SW480 (cell line): Measurements from ENCODE around the gene PTPRH.
"Not testable (repeated sequence)": the region's sequence is repeated elsewhere in the genome, so short reads cannot be mapped to it uniquely, and the experiment has no call there.

Source experiments
- DNase-seq: peaks from one replicate; pipeline ENCODE4 v3.0.0-alpha.2; 2016; ENCODE audit warnings: low spot score

Gene PTPRH

DNA sequence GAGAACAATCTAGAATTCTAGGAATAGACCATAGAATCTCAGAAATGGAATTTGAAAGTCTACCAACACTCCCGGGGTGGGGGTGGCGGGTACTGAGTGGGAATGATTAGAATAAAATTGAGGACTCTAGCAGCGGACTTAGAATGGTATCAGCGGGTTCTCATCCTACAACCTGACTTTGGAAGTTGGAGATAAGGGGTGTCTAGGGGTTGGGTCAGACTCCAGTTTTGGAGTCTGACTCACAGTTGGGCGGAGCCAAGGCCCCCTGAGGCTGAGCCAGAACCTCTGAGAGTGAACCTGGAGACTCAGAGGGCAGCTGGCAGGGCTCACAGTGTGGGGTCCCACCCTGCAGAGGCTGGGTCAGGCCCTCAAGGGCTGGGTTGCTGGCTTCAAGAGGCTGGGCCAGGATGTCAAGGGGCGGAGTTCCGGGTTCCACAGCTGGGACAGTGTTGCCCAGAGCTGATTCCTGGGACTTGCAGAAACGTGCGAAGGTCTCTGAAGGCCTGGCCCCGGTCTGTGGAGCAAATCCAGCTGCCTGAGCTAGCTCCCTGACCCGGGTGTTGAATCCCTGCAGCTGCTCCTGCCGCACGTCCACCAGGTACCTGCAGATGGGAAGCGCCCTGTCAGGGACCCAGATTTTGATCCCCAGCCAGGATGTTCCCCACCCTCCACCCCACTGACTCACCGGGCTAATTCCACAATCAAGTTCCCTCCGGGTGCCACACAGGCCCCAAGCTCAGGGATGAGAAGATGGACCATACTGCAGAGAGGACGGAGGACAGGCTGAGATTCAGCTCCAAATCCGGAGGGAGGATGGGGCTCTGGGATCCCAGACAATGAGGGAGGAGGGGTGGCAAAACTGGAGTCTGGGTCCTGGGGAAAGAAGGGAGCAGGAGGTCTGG, 50.2 kb downstream of the PTPRH start:
- no peak for DNase-seq

DNA sequence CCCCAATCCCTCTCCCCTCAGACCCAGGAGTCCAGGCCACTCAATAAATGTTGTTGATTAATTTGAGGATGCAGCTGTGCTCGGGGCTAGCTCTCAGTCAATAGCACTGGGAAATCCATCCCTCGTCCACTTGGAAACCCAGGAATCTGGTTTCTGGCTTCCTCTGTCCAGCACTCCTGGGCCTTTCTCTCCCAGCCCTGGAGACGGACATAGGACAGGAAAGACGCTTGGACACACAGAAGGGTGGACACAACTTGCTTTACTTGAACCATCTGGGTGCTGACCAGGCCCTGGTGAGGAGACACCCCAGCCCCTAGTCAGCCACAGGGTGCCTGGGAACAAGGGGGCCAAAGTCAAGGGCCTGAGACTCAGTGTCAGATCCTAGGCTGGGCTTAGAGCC, 50.9 kb downstream of the PTPRH start:
- DNase-seq = no peak

DNA sequence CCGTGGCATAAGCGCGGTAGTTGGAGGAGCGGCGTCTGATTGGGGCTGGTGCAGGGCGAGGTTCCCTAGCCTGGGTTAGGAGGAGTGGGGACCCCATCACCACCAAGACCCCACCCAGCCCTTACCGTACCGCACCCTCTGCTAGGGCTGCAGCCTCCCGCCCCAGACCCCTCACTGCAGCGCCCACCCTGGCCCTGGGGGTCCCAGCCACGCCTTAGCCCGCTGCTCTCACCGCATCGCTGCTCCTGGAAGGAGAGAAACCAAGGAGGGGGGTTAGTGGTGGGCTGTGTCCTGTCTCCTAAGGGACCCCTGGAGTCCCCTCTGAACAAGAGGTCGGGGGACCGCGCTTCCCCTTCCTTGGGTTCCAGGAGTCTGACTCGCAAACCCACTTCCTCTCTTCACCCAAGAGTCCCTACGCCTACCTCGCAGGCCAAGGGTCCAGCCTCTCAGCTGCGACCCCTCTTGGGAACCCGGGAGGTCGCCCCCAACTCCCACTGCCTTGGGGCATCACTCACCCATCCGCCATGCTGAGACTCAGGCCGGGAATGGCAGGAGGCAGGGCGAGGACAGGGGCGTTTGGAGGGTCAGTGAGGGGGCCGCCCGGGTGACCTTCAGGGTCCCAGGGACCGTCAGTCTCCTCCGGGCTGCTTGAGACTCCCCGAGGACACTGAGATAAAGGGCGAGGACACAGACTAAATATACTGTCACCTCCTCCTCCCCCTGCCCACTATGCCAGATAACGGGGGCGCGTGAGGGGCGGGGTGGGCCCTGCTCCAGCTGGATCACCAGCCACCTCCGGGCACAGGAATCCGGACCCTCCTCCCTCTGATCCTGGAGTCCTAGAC, 52.0 kb downstream of the PTPRH start, which contains the start of gene TNNI3:
TNNI3 (minus strand) TSS at position 669 of the 845 bp plus-strand sequence; CDS start at position 526, 143 bp downstream.
- DNase-seq = no peak

DNA sequence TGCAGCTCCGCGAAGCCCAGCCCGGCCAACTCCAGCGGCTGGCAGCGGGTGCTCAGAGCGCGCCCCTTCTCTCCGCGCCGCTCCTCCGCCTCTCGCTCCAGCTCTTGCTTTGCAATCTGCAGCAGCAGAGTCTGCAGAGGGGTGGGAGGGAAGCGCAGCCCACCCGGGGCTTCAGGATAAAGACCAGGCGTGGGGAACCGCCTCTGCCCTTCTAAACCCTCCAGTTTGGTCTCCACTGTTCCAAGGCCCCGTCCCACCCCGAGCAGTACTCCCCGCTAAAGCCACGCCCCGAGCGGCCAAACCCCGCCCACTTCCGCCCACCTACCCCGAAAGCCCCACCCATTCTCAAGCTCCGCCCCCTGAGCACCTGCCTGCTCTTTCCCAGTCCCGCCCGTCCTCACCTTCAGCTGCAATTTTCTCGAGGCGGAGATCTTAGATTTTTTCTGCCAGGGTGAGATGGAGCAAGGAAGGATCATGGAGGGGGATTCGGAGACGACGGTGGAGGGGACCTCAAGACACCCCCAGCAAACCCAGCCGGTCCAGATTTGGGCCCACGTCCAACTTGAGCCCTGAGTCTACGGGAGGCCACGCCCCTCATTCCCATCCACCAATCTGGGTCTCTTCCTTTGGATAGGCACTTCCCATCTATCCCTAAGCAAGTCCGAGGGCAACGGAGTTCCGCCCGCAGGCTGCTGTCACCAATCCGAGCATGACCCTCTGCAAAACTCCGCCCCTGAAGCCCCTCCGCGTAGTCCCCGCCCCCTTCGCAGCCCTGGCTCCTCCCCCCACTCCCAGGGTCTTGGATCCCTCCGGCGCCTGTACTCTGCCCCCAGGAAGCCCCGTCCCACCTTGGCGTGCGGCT, 52.9 kb downstream of the PTPRH start:
- peak; percentile 97 for DNase-seq

GRCh38 chr19:55155784-55156183, 53.5 kb downstream of the PTPRH start:
- not testable (repeated sequence) for DNase-seq

DNA sequence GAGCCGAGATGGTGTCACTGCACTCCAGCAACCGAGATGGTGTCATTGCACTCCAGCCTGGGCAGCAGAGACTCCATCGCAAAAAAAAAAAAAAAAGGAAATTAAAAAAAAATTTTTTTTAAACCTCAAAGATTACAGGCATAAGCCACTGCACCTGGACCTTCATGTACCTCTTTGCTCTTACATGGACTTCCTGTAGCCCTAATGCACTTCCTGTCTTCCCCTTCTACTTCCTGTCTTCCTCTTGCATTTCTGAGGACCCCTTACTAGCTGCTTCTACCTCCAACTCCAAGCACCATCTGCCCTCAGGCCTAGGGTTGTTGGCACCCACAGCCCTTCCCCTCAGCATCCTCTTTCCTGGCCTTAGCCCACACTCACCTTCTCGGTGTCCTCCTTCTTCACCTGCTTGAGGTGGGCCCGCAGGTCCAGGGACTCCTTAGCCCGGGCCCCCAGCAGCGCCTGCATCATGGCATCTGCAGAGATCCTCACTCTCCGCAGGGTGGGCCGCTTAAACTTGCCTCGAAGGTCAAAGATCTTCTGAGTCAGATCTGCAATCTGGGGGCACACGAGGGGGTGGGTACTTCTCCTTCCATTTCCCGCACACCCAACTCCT, 55.5 kb downstream of the PTPRH start:
- DNase-seq = no peak

DNA sequence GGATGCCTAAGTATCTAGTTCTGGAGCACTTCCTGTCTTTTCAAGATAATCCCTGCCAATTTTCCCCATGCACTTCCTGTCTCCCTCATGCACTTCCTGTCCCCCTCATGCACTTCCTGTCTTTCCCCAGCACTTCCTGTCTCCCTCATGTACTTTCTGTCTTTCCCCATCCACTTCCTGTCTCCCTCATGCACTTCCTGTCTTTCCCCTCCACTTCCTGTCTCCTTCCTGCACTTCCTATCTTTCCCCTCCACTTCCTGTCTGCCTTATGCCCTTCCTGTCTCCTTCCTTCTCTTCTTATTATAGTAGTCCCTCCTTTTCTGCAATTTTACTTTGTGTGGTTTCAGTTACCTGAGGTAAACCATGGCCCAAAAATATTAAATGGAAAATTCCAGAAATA, 57.3 kb downstream of the PTPRH start:
- DNase-seq = no peak

DNA sequence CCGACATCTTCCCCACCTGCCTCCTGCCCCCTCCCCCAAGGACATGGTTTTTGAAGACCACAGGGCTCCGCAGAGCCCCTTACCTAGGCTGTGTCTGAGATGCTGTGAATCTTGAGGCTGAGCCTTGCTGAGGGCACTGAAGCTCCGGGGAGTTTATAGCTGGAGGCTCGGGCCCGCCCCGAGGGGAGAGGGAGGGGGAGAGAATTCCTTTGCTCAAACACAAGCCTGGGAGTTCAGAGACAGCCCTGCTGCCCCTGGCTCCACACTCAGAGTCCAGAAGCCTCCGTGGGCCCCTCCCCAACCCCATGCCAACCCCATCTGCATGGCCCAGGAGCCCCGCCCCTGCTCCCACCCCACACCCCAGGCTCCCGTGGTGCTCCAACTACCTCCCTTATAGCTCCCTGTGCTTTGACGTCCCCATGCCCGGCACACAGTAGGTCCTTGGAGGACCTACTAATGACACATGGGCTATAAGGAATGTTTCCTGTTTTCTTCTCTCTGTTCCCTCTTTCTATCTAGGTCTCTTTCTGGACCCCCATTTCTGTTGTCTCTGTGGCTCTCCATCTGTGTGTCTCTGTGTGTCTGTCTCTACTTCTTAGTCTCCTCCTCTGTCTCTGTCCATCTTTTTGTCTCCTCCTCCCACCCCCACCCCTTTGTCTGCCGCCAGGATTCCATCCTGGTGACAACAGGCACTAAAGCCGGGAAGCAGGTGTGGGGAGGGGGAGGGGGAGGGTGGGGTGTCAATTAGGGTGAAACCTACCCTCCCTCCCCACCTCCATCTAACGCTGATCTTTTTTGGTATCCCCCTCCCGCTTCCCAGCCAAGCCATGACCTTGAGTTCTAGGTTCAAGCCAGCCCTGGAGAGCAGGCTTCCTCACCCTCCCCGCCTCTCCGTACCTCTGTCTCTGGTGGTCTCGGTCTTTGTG, 60.0 kb downstream of the PTPRH start, which contains the start of gene TNNT1:
TNNT1 (minus strand) TSS at position 129 of the 926 bp plus-strand sequence. CDS start 2,049 bp downstream, outside the sequence.
- no peak for DNase-seq

DNA sequence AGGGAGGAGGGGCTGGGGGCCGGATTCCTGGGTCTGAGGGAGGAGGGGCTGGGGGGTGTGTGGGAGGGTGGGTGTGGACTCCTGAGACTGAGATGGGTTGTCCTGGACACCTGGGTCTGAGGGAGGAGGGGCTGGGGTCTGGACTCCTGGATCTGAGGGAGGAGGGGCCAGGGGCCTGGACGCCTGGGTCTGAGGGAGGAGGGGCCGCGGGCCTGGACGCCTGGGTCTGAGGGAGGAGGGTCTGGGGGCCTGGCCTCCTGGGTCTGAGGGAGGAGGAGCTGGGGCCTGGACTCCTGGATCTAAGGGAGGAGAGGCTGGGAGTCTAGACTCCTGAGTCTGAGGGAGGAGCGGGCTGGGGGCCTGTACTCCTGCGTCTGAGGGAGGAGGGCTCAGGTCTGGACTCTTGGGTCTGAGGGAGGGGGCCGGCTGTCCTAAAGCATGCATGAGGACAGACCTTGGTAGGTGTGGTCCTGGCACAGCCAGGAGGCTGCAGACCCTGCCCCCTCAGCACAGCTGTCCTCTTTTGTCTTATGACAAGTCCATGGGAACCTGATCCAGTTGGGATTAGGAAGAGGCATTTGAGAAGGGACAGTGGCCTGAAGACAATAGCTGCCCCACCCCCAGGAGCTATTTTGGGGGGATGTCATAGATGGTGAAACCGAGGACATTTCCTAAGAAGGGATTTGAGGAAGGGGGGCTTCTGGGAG, 61.6 kb downstream of the PTPRH start:
- no peak for DNase-seq

DNA sequence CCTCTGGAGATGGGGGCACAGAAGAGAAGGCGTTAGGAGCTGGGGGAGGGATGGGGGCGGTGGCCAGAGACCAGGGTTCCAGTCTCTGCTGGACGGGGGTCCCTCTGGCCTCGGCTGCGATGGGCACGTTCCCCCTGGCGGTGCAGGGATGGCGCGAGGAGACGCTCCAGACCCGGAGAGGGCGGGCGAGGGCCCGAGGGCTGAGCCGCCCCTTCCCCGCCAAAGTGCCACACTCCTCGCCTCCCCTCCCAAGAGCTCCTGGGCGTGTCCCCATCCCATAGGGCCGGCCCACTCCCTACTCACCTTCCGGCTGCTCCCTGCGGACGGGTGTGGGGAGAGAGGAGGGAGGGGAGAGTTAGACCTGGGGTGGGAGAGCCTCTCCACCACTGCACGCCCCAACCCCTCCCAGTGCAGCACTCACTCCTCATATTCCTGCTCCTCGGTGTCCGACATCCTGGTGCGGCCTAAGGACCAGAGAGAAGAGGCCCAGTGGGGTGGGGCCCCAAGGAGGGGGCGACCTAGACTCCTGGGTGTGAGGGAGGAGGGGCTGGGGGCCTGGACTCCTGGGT, 62.5 kb downstream of the PTPRH start:
- peak; percentile 88 for DNase-seq

DNA sequence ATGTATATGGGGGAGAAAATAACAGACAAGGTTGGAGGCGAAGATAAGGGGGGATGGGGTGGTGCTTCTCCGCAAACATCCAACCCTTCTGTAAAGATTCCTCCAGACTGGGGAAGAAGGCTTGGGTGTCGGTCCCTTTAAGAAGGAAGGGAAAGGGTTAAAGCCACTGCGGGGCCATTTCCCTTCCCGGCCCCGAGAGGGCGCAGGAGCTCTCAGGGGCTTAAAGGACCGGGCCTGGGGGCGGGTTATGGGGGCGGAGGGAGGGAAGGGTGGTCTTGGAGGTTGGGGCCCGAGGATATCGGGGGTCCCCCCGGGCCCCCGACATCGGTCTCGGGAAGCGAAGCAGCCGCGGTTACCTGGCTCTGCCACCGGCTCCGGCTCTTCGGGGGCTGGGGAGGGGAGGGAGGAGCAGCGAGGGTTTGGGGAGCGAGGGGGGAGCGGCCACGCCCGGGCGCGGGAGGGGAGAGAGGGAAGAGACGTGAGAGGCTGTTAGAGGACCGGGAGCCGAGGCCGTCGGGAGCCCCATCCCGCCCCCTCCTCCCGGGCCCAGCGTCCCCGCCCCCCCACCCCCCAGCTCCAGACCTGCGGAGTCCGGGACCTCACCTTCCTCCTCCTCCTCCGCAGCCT, 63.1 kb downstream of the PTPRH start:
- DNase-seq = peak; percentile 82

- DNase-seq = no peak
Measured at GRCh38 chr19:55145232-55145631, 64.1 kb downstream of the PTPRH start.

DNA sequence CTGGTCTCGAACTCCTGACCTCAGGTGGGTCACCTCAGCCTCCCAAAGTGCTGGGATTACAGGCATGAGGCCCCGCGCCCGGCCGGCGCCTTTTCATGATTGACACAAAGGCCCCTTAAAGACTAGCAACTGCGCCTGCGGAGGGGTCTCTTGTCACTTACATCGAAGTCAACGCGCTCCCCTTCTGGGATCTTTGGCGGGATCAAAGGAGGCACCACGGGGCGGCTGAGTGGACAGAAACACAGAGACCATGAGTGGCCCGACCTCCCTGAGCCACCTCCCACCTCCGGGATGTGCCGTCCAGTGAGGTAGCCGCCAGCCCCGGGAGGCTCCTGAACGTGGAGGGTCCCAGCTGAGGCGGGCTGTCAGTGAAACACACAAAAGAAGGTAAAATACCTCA, 67.6 kb downstream of the PTPRH start:
- no peak for DNase-seq

GRCh38 chr19:55137915-55138314, 71.4 kb downstream of the PTPRH start:
- DNase-seq = no peak

- no peak for DNase-seq
Measured at GRCh38 chr19:55136399-55137102, 72.8 kb downstream of the PTPRH start.

DNA sequence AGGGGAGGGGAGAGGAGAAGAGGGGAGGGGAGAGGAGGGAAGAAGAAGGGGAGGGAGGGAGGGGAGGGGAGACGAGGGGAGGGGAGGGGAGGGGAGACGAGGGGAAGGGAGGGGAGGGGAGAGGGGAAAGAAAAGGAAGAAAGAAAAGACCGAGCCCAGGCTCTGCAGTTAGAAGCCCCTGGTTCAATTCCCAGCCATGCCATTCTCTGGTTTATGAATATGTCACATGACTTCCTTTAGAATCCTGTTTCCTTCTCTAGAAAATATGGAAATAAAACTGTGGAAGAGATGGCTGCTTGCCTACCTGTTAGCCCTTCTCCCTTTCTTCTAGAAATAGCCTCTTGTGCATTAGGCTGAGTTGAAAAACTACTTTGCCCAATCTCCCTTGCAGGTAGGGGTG, 74.6 kb downstream of the PTPRH start:
- no peak for DNase-seq

- no peak for DNase-seq
Measured at GRCh38 chr19:55133639-55134444, 75.5 kb downstream of the PTPRH start.
